Urothelium cell line (cell line): ENCODE data around the gene LINS1.

Source experiments
- DNase-seq: peaks from one replicate; pipeline ENCODE4 v3.0.0; 2011; ENCODE audit warnings: low spot score, mixed read lengths
- FAIRE-seq: peaks from 2 replicates; lab custom pipeline; 2011; peaks lifted over from hg19 to GRCh38; lab: Jason Lieb, UNC

LINS1 gene

DNA sequence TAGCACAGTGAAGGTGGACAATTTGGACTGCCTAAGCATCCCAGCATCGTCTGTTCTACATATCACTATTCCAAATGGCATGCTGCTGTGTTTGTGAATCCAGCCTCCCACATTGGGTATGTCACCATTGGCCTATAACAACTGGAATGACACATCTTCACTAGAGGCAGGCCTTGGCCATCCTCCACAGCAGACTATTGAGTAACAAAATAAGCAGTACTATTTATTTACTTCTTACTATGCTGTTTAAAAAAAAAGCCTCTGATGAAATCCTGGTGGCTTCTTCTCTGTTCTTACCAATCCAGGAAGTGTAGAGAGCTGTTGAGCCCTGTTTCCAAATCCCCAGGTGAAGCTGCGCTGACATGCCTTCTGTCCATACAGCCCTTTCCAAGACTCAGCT lies 42.7 kb downstream of the LINS1 start:
- DNase-seq = no peak
- no peak for FAIRE-seq

GRCh38 chr15:100558771-100559254 lies 43.2 kb downstream of the LINS1 start:
- no peak for FAIRE-seq
- no peak for DNase-seq

- FAIRE-seq = no peak
Observed at GRCh38 chr15:100553468-100553867, 48.5 kb downstream of the LINS1 start.

GRCh38 chr15:100547961-100548360 lies 54.0 kb downstream of the LINS1 start:
- no peak for DNase-seq
- FAIRE-seq = no peak

More at GRCh38 chr15:100553468-100553867, 48.5 kb downstream of the LINS1 start:
- DNase-seq = no peak

DNA sequence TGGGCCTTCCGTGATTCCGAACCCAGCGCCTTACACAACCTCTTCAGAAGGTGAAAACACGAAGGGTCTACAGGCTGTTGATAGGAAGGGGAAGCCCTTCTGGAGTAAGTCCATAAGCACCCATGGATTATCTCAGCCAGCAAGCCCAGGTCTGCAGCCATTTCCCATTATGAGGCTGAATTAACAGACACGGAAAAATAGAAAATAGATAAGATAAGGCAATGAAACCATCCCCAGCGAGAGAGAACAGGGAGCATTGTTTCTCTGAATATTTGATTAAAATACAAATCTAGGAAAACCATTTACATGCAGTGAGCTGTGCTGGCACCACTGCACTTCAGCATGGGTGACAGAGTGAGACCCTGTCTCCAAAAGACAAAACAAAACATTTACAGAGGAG lies 57.0 kb downstream of the LINS1 start:
- DNase-seq (no peak), FAIRE-seq (no peak)

- FAIRE-seq (no peak), DNase-seq (no peak)
Observed at GRCh38 chr15:100544338-100544841, 57.6 kb downstream of the LINS1 start.

DNA sequence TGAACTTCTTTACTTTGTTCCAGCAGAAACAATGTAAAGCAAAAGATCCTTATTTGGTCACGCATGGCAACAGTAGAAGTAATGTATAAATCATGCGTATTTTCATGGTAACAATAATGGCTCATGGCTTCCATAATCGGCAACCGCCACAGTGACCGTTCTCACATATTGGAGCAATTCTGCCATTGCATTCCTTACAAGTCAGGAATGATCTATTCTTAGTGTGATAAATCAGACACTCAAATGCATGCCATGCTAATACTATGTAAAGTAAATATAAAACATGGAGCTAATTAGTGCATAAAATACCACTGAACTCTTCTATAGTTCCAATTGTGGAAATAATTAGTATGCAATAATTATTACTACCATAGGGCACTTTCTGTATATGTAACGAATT lies 59.7 kb downstream of the LINS1 start:
- no peak for DNase-seq
- FAIRE-seq = no peak

- DNase-seq (no peak), FAIRE-seq (no peak)
Observed at GRCh38 chr15:100537331-100537730, 64.7 kb downstream of the LINS1 start.

- DNase-seq (no peak), FAIRE-seq (no peak)
Observed at GRCh38 chr15:100536733-100537132, 65.3 kb downstream of the LINS1 start.

DNA sequence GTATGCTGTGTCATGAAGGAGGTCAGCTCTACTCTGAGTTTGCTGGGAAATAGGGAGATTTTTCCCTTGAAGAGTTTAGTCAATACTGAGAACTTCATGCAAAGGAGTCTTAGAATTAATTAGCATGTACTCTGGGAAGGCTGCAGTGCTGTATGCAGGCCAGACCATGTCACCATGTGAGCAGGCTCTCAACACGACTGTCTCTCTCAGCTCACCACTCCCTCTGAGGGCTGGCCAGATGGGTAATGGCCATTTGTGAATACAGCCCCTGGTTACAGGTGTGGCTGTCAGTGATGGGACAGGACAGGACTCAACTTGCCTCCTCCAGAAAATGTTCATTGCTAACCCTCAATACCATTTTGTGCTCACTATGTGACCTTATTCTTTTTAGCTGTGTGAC lies 68.1 kb downstream of the LINS1 start:
- FAIRE-seq = no peak
- no peak for DNase-seq

GRCh38 chr15:100531823-100532327 lies 70.1 kb downstream of the LINS1 start:
- FAIRE-seq = no peak

GRCh38 chr15:100531204-100531603 lies 70.8 kb downstream of the LINS1 start:
- DNase-seq (no peak), FAIRE-seq (no peak)

More at GRCh38 chr15:100531823-100532327, 70.1 kb downstream of the LINS1 start:
- no peak for DNase-seq

DNA sequence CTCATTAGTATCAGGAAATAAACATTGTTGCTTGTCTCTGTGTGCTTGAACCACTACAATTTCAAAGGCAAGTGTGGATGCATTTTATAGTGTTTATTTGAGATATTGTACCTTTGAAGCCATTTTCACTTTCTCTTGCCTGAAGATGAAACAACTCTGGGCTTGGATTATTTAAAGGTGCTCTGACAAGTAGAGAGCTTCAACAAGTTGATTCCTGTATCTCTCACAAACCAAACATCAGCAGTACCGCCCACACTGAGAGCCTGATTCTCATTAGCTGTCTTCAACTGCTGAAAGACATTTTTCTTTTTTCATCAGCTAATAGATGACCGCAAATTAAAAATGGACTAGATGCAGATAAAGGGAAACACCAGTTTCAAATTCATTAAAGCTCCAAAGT lies 72.4 kb downstream of the LINS1 start:
- FAIRE-seq (no peak), DNase-seq (no peak)

GRCh38 chr15:100528833-100529428 lies 73.1 kb downstream of the LINS1 start, which contains the start of gene CERS3:
Gene CERS3, minus strand, starts transcription at chr15:100528950. Its CDS starts 27,101 bp downstream, at chr15:100501849.
- DNase-seq = no peak

DNA sequence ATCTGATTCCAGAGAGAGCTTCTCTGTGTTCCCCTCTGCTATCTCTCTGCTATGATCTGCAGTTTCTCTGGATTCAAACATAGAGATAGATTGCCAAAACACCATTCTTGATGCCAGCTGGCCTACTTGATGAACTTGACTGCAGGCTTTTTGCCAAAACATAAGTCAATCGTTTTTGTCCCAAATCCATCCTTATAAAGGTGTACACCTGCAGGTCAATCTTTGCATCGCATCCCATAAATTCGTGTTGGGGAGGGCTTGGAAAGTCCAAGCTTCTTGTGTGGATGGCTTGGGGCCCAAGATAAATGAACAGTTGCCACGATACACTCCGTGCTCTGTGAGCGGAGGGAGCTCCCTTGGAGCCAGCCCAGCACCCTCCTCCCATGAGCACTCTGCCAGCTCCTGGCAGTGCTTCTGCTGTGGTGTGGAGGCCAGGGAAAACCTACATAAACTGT lies 75.9 kb downstream of the LINS1 start:
- DNase-seq = no peak
- FAIRE-seq = no peak

More at GRCh38 chr15:100528833-100529428, 73.1 kb downstream of the LINS1 start, which contains the start of gene CERS3:
- FAIRE-seq = no peak

GRCh38 chr15:100525436-100525835 lies 76.5 kb downstream of the LINS1 start:
- no peak for DNase-seq
- FAIRE-seq = no peak

- FAIRE-seq = no peak
- no peak for DNase-seq
Observed at GRCh38 chr15:100524326-100524725, 77.7 kb downstream of the LINS1 start.

DNA sequence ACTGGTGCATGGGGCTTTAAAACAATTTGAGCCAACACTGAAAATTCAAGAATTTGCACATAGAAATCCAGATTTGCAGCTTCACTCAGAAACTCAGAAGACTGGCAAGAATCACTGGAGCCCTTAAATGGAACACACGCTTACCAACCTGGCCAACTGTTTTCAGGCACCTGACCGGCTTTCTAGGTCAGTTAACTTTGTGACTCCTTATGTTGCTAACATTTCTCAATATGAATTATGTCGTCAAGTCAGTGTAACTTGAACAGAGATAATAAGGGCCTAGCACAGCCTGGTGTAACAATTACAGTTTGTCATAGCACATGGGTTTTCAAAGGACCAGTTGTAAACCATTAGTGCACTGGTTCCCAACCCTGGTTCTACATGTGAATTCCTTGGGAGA lies 80.1 kb downstream of the LINS1 start:
- DNase-seq = no peak
- no peak for FAIRE-seq

DNA sequence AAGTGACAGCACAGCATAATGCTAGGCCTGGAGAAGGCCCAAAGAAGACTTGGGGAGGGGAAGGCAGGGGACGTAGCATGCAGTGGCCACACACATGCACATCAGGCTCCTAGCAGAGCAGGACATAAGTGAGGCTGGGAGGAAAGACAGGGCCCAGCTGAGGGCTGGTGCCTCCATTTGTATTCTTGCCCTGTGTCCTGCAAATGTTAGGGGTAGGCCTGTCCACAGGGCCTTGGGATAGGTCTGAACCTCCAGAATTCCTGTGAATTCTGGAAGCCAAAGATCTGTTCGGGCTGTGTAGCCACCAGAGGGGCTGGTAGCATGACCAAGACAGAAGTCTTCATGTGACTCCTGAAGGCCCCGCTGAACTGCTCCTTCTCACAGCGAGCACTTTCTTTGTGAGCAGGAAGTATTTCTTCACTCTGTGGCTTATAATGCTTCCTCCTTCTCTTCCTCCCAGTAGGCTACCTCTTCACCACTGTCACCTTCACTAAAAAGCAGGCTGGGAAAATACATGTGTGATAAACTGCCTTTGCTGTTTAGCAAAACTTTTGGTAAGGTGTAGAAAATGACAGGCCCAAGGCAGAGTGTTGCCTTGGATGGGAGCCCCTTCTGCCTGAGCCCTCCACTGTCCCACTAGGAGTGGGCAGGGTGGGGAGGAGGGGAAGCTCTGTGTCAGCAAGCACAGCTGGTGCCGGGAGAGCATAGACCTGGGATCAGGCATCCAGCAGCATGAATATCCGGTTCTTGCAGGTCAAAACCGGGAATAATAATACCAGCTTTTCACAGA lies 81.7 kb downstream of the LINS1 start:
- FAIRE-seq = no peak
- no peak for DNase-seq

DNA sequence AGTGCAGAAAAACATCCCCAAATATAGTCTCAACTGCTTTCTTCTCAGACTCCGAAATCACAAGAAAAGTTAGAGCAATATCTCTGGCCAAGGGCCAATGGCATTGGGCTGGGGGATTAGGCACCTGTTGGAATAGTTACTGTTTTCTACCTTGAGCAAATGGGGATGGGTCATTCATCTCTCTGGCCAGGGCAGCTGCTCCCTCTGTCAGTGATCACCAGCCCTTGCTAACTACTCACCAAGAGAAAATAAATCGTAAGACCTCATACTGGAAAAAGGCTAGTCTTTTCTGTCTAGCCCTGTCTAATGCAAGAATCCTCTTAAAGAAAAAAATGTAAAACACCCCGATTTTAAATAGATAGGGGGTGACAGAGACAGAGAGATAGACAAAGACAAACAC lies 84.1 kb downstream of the LINS1 start:
- no peak for FAIRE-seq
- DNase-seq = no peak
